ENCODE results near the gene MFRP. TPM values are rescaled to one million over a fixed set of nuclear protein-coding genes. Genes with fewer than 3 reads are reported as not detected.
A peak's percentile ranks its signal among the peaks of the same experiment; 100 is the strongest.

The MFRP gene
- total RNA-seq, 2 experiments from 2014 or later = not detected

DNA sequence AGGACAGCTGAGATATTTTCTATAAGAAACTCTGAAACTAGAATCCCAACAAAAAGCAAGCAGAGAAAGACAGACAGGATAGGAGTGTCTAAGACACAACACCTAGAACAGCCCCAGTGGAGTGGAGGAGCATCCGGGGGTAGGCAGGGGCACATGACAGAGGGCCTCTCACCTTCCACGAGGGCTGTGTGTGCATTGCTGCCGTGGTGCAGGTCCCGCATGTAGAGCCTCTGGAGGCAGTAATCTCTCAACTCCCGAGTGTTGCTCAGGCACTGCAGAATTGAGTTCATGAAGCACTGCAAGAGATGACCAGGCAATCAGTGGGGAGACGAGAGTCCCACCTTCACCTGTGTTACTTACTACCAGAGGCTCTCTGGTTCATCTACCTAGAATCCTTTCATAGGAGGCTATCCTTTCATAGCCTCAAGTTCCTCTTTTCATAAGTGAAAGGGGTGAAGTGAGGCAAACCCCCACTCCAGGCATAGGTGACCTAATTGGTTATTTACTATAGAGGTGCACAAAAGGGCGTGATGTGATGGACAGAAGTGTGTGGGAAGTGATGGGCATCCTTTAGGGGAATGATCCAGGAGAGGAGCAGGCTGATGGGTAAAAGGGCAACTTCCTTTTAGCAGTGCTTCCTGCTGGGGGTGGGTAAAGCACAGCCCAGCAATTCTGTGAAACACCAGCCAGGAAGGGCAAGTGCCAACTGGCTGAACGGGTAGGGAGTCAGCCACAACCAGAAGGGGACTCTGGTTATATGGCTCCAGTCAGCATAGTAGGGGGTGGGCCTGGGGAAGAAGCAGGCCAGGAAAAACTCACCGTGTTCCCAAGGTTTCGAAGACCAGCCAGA, 13.1 kb upstream of the MFRP start:
- POLR2A ChIA-PET = no interaction called here

DNA sequence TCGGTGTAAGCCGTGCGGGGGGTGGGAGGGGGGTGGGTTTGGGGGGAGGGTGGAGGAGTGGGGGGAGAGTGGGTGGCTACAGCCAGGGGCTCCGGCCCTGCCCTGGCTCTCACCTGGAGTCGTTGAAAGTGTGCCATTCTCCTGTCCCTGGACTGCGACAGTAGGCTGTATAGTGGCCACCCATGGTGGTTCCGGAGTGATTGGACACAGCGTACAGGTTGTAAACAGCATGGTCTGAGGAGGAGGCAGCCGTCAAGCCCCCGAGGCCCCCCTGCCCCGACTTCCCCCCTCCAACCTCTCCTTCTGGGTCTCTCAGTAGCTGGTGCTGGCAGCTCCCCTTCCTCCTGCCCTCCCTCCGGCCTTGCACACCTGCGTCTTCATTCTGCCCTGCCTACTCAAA, 10.6 kb upstream of the MFRP start:
- H3K27ac Mint-ChIP-seq = no peak overlapping the region
- peaks cover 12% of the 10 kb centered on the region for H3K4me1 Mint-ChIP-seq
- no peak for ATAC-seq (ENCODE audit: low read depth)
- no peaks in the 10 kb centered on the region for H3K36me3 Mint-ChIP-seq
- H3K9me3 Mint-ChIP-seq = no peaks in the 10 kb centered on the region
- peak overlapping the region; percentile 24 for H3K4me3 Mint-ChIP-seq
- DNase-seq = no peak
- H3K27me3 Mint-ChIP-seq = peaks cover 43% of the 10 kb centered on the region
- POLR2A ChIA-PET = interaction anchor here (0.6 to 1.7 kb wide), 2 partner anchors 20 to 60 kb away, joined by 5 to 6 read pairs; no protein-coding TSS in a partner anchor

More for the DNA sequence above, 13.1 kb upstream of the MFRP start:
- no peak for DNase-seq
- Mint-ChIP-seq H3K9me3 (no peaks in the 10 kb centered on the region), H3K36me3 (no peaks in the 10 kb centered on the region), H3K4me3 (no peak overlapping the region), H3K27me3 (peaks cover 52% of the 10 kb centered on the region), H3K4me1 (peaks cover 14% of the 10 kb centered on the region), H3K27ac (no peak overlapping the region)
- no peak for ATAC-seq (ENCODE audit: low read depth)

DNA sequence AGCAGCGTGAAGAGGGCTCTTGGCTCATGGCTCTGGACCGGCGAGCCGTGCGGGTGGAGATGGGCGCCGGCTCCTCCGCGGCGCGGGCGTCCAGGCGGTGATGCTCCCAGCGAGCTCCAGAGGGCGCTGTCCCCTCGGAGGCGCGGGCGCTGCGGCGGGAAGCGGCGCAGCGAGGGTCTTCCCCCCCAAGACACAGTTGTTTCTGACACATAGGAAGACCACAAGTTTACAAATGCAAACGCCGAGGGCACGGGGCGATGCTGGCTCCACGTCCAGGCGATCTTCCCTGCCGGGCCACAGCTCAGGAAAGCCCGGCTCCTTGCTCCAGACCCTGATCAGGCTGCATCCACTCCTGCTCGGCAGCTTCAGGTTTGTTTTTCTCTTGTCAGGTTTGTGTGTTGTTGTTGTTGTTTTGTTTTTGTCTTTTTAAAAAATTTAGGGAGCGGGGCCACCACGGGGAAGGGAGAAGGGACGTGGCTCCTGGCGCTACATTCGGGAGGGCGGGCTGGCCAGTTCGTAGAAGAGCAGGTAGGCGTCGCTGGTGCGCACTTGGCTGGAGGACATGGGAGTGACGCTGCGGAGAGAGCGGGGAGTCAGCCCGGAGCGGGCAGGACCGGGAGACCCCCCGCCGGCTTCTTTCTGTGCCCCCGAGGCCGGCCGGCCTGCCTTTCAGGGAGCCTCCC, 10.0 kb upstream of the MFRP start:
- DNase-seq = peak; percentile 82
- peak overlapping the region; percentile 87 for H3K4me3 Mint-ChIP-seq
- H3K27ac Mint-ChIP-seq = peak overlapping the region; percentile 68
- POLR2A ChIA-PET = interaction anchor here (1.5 to 1.7 kb wide), 2 partner anchors 12 to 21 kb away, joined by 5 read pairs; no protein-coding TSS in a partner anchor
- no peaks in the 10 kb centered on the region for H3K9me3 Mint-ChIP-seq
- H3K4me1 Mint-ChIP-seq = peaks cover 12% of the 10 kb centered on the region
- ATAC-seq (ENCODE audit: low read depth) = peak; percentile 94
- no peaks in the 10 kb centered on the region for H3K36me3 Mint-ChIP-seq
- H3K27me3 Mint-ChIP-seq = peaks cover 44% of the 10 kb centered on the region

DNA sequence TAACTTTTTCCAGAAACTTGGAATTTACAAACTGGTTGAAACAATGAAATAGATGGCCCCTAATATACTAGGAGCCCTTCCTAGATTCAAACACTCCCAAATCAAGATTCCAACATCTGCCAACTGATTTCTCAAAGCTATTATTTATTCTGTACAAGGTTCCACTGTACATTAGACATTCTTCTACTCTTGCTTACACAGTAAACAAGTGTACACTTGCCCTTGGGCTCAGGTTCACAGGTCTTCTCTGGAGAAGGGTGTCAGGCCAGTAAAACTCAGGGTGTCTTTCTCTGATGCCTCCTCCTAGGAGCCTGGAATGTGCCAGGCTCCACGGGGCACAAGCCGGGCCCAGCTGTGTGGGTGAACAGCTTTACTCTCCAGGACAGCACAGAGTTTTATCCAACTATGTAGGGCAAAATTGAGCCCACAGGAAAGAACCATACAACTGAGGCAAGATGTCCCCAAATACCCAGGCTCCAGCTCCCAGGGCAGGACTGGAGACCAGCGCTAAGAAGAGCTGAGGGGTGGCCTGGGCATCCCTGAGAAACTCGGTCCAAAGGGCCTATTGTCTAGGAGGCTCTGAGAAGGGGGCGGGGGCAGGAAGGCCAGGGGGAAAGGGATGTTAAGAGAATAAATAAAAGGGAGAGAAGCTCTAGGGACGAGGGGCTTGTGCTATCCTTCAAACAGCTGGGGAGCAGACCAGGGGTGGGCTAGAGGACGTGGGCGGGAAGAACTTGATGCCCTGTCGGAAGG, 8.8 kb upstream of the MFRP start:
- POLR2A ChIA-PET = interaction anchor here (1.0 to 1.5 kb wide), 2 partner anchors 13 to 17 kb away, joined by 4 to 5 read pairs; no protein-coding TSS in a partner anchor
- Mint-ChIP-seq H3K9me3 (no peaks in the 10 kb centered on the region), H3K27me3 (peaks cover 47% of the 10 kb centered on the region), H3K27ac (no peak overlapping the region), H3K4me3 (no peak overlapping the region), H3K36me3 (no peaks in the 10 kb centered on the region), H3K4me1 (peaks cover 14% of the 10 kb centered on the region)
- ATAC-seq (ENCODE audit: low read depth) = no peak
- DNase-seq = no peak

DNA sequence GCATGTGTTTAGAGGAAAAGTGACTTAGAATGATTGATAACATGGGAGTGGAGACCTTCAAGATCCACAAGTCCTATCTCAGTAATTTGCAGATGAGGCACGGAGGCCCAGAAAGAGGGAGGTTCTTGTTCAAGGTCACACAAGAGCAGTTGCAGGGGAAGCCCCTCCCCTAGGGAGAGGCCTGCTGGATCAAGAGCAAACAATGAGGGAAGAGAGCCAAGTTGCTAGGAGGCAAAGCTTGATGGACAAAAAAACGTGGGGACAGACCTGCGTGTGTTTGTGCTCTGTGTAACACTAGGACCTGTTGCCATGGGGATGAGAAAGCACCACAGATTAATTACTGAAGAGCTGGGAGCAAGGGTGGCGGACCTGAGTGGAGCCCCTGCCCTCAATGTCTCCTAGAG, 6.4 kb upstream of the MFRP start:
- Mint-ChIP-seq H3K4me1 (peaks cover 13% of the 10 kb centered on the region), H3K27ac (no peak overlapping the region), H3K4me3 (no peak overlapping the region), H3K9me3 (no peaks in the 10 kb centered on the region), H3K27me3 (peaks cover 45% of the 10 kb centered on the region), H3K36me3 (no peaks in the 10 kb centered on the region)
- no peak for ATAC-seq (ENCODE audit: low read depth)
- POLR2A ChIA-PET = no interaction called here
- DNase-seq = no peak

DNA sequence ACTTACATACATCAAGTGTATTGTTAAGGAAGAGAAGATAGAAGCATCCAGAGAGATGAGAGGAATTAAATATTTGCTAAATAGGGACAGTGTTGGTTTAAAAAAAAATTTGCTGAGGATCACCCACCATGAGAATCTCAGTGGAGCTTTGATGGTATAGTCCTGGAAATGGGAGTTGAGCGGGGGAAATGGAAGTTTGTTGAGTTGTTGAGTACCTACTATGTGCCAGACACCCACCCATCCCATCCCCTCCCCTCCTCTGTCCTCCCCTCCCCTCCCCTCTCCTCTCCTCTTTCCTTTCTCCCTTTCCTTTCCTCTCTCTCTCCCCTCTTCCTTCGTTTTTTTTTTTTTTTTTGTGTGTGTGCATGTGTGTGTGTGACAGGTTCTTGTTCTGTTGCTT, 4.7 kb upstream of the MFRP start:
- Mint-ChIP-seq H3K36me3 (no peaks in the 10 kb centered on the region), H3K9me3 (no peaks in the 10 kb centered on the region), H3K4me3 (no peak overlapping the region), H3K27me3 (peaks cover 38% of the 10 kb centered on the region), H3K4me1 (peaks cover 10% of the 10 kb centered on the region), H3K27ac (no peak overlapping the region)
- ATAC-seq (ENCODE audit: low read depth) (no peak), DNase-seq (no peak)
- POLR2A ChIA-PET = interaction anchor here (2.1 kb wide), 1 partner anchor 12 kb away, joined by 4 read pairs; no protein-coding TSS in a partner anchor

DNA sequence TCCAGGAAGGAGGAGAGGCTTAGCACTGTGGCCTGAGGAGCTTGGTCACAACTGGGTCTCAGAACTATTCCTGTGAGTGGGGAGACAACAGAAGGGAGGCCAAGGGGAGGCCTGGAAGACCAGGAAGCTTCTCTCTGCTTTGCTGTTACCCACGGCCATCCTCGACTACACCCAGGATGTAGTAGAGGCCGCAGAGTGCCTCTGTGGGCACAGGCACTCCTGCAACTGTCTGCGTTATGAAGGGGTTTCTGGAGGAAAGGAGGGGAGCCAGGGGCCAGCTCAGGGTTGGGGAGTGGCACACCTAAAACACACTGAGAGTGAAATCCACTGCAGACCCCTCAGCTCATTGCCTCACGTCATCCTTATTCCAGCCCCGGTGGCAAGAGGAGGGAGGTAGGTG, 3.8 kb upstream of the MFRP start:
- DNase-seq (no peak), ATAC-seq (ENCODE audit: low read depth) (peak; percentile 56)
- no peaks in the 10 kb centered on the region for H3K36me3 Mint-ChIP-seq
- peaks cover 6% of the 10 kb centered on the region for H3K4me1 Mint-ChIP-seq
- POLR2A ChIA-PET = interaction anchor here (2.1 kb wide), 1 partner anchor 11 kb away, joined by 4 read pairs; no protein-coding TSS in a partner anchor
- peak overlapping the region; percentile 75 for H3K27ac Mint-ChIP-seq
- H3K9me3 Mint-ChIP-seq = no peaks in the 10 kb centered on the region
- peak overlapping the region; percentile 43 for H3K4me3 Mint-ChIP-seq
- H3K27me3 Mint-ChIP-seq = peaks cover 30% of the 10 kb centered on the region

DNA sequence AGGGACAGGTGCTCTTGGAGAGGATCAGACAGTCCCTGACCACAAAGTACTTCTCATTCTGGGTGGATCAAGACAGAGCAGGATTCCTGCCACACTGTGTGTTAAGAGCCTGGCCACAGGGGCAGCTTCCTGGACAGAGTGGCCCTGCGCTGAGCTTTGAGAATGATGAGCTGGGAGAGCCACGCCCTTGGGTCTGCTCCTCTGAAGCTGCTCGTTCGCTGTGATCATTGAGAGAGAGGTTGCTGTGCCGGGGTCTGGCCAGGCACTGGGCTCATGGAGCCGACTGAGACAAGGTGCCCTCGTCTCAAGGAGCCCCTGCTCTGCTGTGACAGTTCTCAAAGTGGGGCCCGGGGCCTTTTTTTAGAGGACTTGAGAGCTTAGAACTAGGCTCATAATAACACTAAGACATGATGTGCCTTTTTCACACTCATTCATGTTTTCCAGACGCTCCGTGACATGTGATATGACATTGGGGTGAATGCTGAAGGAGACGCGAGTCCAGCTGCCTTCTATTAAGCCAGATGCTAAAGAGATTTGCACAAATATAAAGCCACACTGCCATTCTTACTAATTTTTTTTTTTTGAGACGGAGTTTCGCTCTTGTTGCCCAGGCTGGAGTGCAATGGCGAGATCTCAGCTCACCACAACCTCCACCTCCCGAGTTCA, 1.6 kb upstream of the MFRP start:
- Mint-ChIP-seq H3K4me1 (peaks cover 6% of the 10 kb centered on the region), H3K27me3 (peaks cover 18% of the 10 kb centered on the region), H3K9me3 (no peaks in the 10 kb centered on the region), H3K27ac (no peak overlapping the region), H3K4me3 (no peak overlapping the region), H3K36me3 (no peaks in the 10 kb centered on the region)
- ATAC-seq (ENCODE audit: low read depth) = no peak
- POLR2A ChIA-PET = interaction anchor here (1.2 kb wide), 1 partner anchor 14 kb away, joined by 3 read pairs; no protein-coding TSS in a partner anchor
- DNase-seq = no peak

DNA sequence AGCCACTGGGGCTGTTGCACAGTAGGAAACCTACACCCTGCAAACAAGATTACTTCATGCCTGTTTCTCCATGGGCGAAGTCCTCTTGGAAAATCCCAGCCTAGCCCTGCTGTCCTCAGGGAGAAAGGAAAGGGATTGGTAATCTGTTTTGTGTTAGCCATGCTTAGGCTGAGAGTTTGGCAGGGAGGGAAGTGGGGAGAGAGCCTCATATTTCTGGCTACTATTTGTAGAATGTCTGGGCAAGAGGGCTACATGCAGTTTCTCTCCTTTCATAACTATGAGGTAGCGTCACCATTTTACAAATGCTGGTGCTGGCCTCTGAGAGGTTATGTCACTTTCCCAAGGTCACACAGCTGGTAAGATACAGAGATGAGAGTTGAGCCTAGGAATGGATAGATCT, 737 bp upstream of the MFRP start:
- DNase-seq (no peak), ATAC-seq (ENCODE audit: low read depth) (no peak)
- peaks cover 6% of the 10 kb centered on the region for H3K4me1 Mint-ChIP-seq
- H3K27me3 Mint-ChIP-seq = peaks cover 21% of the 10 kb centered on the region
- H3K4me3 Mint-ChIP-seq = no peak overlapping the region
- H3K9me3 Mint-ChIP-seq = no peaks in the 10 kb centered on the region
- no peak overlapping the region for H3K27ac Mint-ChIP-seq
- POLR2A ChIA-PET = interaction anchor here (1.2 kb wide), 1 partner anchor 15 kb away, joined by 3 read pairs; no protein-coding TSS in a partner anchor
- no peaks in the 10 kb centered on the region for H3K36me3 Mint-ChIP-seq

DNA sequence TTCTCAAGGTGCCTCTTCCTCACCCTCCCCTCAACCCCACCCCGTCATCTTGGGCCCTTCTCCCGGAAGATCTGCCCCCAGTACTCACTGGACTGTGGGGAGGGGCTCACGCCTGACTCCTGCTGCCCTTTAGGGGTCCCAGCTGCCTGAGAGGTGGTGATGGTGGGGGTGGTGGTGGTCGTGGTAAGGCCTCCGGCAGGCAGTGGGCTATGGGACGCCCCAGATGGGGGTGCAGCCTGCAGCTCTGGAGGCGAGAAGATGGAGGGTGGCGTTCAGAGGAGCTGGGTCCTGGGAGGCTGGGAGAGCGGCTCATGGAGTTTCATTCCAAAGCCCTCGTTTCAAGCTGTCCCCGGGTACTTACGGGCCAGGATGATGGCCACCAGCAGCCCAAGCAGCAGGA, 820 bp downstream of the MFRP start:
- no peaks in the 10 kb centered on the region for H3K36me3 Mint-ChIP-seq
- H3K4me3 Mint-ChIP-seq = no peak overlapping the region
- DNase-seq (no peak), ATAC-seq (ENCODE audit: low read depth) (no peak)
- POLR2A ChIA-PET = no interaction called here
- H3K27me3 Mint-ChIP-seq = peaks cover 25% of the 10 kb centered on the region
- no peaks in the 10 kb centered on the region for H3K9me3 Mint-ChIP-seq
- no peak overlapping the region for H3K27ac Mint-ChIP-seq
- H3K4me1 Mint-ChIP-seq = peaks cover 12% of the 10 kb centered on the region

DNA sequence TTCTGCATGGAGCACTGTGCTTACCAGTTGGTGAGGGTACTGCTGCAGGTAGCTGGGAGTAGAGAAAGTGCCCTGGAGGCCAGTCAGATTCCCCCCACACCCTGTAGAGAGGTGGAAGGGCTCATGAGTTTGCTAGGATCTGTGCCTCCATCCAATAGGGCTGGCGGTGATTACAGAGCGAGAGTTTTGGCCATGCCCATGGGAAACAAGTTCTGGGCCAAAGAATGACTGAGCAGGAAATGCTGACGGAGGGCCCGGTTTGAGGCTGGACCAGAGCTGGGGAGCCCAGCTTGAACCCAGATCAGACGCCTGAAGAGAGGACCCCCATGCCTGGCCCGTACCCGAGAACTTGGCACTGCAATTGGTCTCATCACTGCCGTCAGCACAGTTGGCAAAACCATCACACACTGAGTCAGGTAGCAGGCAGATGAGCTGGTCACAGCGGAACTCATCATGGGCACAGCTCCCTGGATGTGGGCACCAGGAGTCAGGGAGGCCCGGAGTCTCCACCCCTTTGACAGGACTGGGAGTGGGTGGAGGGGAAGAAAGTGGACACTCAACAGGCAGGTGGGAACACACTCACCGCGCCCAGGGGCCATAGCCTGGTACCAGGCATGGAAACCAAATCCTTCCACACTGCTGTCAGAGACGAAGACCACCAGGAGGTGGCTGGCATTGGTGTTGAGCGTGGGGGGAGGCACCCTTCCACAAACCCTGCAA, 2.1 kb downstream of the MFRP start:
- peaks cover 25% of the 10 kb centered on the region for H3K27me3 Mint-ChIP-seq
- H3K4me1 Mint-ChIP-seq = peaks cover 6% of the 10 kb centered on the region
- H3K9me3 Mint-ChIP-seq = no peaks in the 10 kb centered on the region
- POLR2A ChIA-PET = no interaction called here
- no peak overlapping the region for H3K27ac Mint-ChIP-seq
- no peak overlapping the region for H3K4me3 Mint-ChIP-seq
- DNase-seq (no peak), ATAC-seq (ENCODE audit: low read depth) (no peak)
- no peaks in the 10 kb centered on the region for H3K36me3 Mint-ChIP-seq

DNA sequence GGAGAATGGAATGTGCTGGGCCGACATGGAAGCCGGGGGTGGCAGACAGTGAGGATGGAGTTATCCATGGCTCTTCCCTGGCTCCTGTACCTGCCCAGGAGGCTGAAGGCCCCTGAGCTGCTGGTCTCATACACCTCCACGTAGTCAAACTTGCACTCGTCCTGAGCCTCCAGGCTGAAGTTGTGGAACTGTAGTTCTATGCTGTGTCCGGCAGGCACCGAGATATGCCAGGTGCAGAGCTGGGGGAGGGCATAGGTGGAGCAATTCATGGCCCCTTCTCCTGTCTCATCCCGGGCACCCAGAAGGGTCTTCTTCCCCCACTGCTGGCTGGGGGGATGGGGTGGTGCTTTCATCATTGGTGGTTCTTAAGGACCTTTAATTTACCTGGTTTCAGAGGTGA, 2.8 kb downstream of the MFRP start:
- H3K9me3 Mint-ChIP-seq = no peaks in the 10 kb centered on the region
- POLR2A ChIA-PET = no interaction called here
- peaks cover 31% of the 10 kb centered on the region for H3K27me3 Mint-ChIP-seq
- ATAC-seq (ENCODE audit: low read depth) (no peak), DNase-seq (no peak)
- no peak overlapping the region for H3K27ac Mint-ChIP-seq
- peaks cover 3% of the 10 kb centered on the region for H3K36me3 Mint-ChIP-seq
- H3K4me1 Mint-ChIP-seq = peaks cover 6% of the 10 kb centered on the region
- no peak overlapping the region for H3K4me3 Mint-ChIP-seq

Data from activated naive CD8-positive, alpha-beta T cell treated with anti-CD3 and anti-CD28 coated beads, Interleukin-2, amount 10 ng/mL, durations not matched to agents 7 days and 5 days (primary cell).